Ovary (tissue), 3 donors: ENCODE results near the gene SWI5.

Source experiments
- CTCF ChIP-seq, 3 donors: fragments of 450-650 bp in 2 of 3; fragments of 200-600 bp in 1 of 3; IDR thresholded peaks; one replicate each; pipeline versions ENCODE4 v1.5.1 to v1.8.0; 2016 to 2022; ENCODE audit warnings: antibody characterized with exemption in 3 of 3, mild to moderate bottlenecking in 1 of 3
- EP300 ChIP-seq: sonication (generic); formaldehyde crosslinking; IDR thresholded peaks from one replicate; pipeline ENCODE4 v1.6.1; 2017; ENCODE audit warnings: antibody characterized with exemption
- POLR2A ChIP-seq: fragments of 450-650 bp; IDR thresholded peaks from one replicate; pipeline ENCODE4 v1.6.1; 2017; ENCODE audit warnings: antibody characterized with exemption, mild to moderate bottlenecking, moderate library complexity
- donor health status: DM: no; HTN: no; CAD: no.

- TF ChIP-seq POLR2A (no peak), CTCF (IDR thresholded peaks at IDR 0.05) (no peak), EP300 (no peak)
Measured at GRCh38 chr9:128293091-128293490, 17.0 kb downstream of the SWI5 start.
